GM06990 (cell line): ENCODE data around the gene PER2.

Experiments
- DNase-seq: peaks from one replicate; pipeline ENCODE4 v3.0.0-alpha.2; 2011; ENCODE audit not compliant: insufficient read length; ENCODE audit errors: extremely low read depth
- H3K27me3 ChIP-seq: replicated peaks from 2 replicates; pipeline ENCODE4 v1.6.0; 2011; ENCODE audit warnings: low read length; ENCODE audit not compliant: control insufficient read depth, insufficient read depth
- H3K36me3 ChIP-seq: 2 replicates; pipeline ENCODE4 v1.5.1; 2011; ENCODE audit warnings: low read length; ENCODE audit not compliant: control insufficient read depth, insufficient read depth
- H3K4me3 ChIP-seq: replicated peaks from 2 replicates; pipeline ENCODE4 v1.5.1; 2011; ENCODE audit warnings: low read depth, mild to moderate bottlenecking, control low read depth, low read length
- CTCF ChIP-seq: IDR thresholded peaks from 2 replicates; pipeline ENCODE4 v1.5.1; 2011; ENCODE audit warnings: low read length, control low read depth, mild to moderate bottlenecking, inconsistent platforms; ENCODE audit not compliant: insufficient read depth, poor library complexity, severe bottlenecking

Gene PER2

GRCh38 chr2:238226698-238227586 lies 61.5 kb downstream of the PER2 start:
- Histone ChIP-seq H3K36me3 (no peaks in the 10 kb centered on the region), H3K4me3 (no peak overlapping the region), H3K27me3 (no peaks in the 10 kb centered on the region; the same call in none of the 2 replicates)
- no peak for TF ChIP-seq CTCF
- DNase-seq: no peak

- TF ChIP-seq CTCF: no peak
- H3K27me3 ChIP-seq: no peaks in the 10 kb centered on the region; the same call in none of the 2 replicates
- H3K4me3 ChIP-seq: no peak overlapping the region
- no peak for DNase-seq
- no peaks in the 10 kb centered on the region for H3K36me3 ChIP-seq
Observed at GRCh38 chr2:238225911-238226697, 62.3 kb downstream of the PER2 start.

GRCh38 chr2:238225121-238225520 lies 63.3 kb downstream of the PER2 start:
- H3K36me3 ChIP-seq: no peaks in the 10 kb centered on the region
- H3K27me3 ChIP-seq: no peaks in the 10 kb centered on the region; the same call in 1 of the 2 replicates
- DNase-seq: no peak
- no peak for TF ChIP-seq CTCF
- no peak overlapping the region for H3K4me3 ChIP-seq

- Histone ChIP-seq H3K36me3 (no peaks in the 10 kb centered on the region), H3K4me3 (no peak overlapping the region), H3K27me3 (no peaks in the 10 kb centered on the region; the same call in 1 of the 2 replicates)
- no peak for DNase-seq
- no peak for TF ChIP-seq CTCF
Observed at GRCh38 chr2:238224356-238225035, 63.9 kb downstream of the PER2 start.

GRCh38 chr2:238220892-238221521 lies 67.4 kb downstream of the PER2 start:
- H3K4me3 ChIP-seq: no peak overlapping the region
- no peak for DNase-seq
- H3K36me3 ChIP-seq: no peaks in the 10 kb centered on the region
- no peaks in the 10 kb centered on the region for H3K27me3 ChIP-seq
- TF ChIP-seq CTCF: no peak
